22Rv1 (cell line): Measurements from ENCODE around the gene POLR3H.

Experiments
- H3K27ac ChIP-seq: fragments of 450-650 bp; 2 replicates; pipeline ENCODE4 v1.5.1; 2017
- ZFX ChIP-seq: fragments of 450-650 bp; IDR thresholded peaks from 2 replicates; pipeline ENCODE4 v1.6.1; 2017; ENCODE audit warnings: antibody characterized with exemption, borderline replicate concordance
- TF ChIP-seq, protein P1 (sequence below): fragments of 450-650 bp; IDR thresholded peaks from 2 replicates; pipeline ENCODE4 v1.5.1; 2017; ENCODE audit warnings: mild to moderate bottlenecking

Gene POLR3H

DNA sequence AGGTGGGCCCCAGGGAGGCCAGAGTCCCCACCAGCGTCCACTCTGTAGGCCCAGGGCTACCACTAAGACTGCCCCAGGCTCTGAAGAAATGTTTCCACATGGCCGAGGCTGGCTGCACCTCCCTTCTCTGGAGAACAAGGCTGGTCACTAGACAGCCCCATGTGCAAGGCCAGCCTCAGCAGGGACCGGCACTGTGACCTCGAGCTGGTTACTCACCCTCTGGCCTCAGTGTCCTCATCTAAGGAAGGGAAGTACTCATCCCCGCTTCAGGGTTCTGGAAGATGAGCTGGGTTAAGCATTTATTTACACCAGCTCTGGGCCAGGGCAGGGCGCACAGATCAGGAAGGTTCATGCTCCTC lies 35.7 kb upstream of the POLR3H start:
- TF ChIP-seq ZFX: no peak
- TF ChIP-seq, protein P1, sequence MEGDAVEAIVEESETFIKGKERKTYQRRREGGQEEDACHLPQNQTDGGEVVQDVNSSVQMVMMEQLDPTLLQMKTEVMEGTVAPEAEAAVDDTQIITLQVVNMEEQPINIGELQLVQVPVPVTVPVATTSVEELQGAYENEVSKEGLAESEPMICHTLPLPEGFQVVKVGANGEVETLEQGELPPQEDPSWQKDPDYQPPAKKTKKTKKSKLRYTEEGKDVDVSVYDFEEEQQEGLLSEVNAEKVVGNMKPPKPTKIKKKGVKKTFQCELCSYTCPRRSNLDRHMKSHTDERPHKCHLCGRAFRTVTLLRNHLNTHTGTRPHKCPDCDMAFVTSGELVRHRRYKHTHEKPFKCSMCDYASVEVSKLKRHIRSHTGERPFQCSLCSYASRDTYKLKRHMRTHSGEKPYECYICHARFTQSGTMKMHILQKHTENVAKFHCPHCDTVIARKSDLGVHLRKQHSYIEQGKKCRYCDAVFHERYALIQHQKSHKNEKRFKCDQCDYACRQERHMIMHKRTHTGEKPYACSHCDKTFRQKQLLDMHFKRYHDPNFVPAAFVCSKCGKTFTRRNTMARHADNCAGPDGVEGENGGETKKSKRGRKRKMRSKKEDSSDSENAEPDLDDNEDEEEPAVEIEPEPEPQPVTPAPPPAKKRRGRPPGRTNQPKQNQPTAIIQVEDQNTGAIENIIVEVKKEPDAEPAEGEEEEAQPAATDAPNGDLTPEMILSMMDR: no peak
- H3K27ac ChIP-seq: no peak overlapping the region

DNA sequence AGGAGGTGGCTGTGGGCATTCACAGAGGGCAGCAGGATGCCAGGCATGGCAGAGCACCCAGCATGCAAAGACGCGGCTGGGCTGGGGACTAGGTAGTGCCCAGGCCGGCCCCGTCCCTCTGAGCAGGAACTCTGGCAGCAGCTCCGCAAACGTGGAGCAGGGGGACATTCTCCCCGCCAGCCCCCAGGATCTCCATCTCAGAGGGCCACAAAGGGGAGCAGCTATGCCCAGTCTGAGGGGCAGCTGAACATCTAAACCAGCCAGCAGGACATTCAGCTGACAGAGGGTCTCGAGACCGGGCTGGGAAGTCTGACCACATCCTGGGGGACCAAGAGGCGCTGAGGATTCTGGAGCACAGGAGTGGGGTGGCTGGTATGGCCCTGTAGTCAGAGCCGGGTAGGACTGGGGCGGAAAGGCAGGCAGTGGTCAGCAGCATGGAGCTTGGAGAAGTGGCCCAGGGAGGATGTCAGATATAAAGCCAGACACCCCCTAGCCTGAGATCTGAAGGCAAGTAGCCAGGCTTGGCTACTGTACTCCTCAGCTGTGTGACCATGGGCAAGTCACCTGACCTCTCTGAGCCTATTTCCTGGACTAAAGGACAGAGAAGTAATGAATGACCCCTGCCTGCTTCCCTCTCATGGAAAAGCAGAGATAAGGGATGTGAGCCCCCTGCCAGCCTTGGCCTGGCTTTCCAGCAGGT lies 35.2 kb upstream of the POLR3H start:
- no peak for TF ChIP-seq ZFX
- TF ChIP-seq, protein P1: no peak
- no peak overlapping the region for H3K27ac ChIP-seq

DNA sequence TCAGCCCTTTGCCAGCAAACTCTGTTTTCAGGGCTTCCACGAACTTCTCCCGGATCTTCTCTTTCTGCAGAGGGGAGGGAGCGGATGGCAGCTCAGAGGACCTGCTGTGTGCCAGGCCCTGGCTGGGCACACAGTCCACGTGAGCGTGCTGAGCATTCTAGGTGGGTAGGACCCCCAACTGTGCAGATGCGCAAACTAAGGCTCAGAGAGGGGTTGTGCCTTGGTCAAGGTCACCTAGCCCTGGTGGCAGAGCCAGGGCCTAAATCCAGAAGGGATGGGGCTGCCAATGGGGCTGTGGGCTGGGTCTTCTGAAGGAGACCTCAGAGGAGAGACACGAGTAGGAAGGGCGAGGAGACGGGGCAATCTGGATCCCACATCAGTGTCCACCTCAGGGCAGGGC lies 34.5 kb upstream of the POLR3H start:
- no peak for TF ChIP-seq ZFX
- TF ChIP-seq, protein P1: no peak
- no peak overlapping the region for H3K27ac ChIP-seq

DNA sequence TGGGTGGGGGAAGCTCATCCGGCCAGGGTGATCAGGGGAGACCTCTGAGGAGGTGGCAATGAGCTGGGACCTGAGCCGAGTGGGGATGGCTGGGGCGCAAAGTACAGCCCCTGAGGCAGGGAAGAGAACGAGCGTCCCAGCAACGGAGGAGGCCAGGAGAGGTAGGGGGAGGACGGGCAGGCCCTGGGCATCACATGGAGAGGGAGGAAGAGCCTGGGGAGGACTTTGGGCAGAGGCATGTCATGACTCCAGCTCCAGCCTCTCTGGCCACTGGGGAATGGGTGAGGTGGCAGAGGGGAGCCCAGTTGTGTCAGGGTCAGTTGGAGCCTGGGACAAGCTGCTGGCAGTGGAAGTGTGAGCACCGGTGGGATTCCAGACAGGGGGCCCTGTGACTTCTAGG lies 33.8 kb upstream of the POLR3H start:
- H3K27ac ChIP-seq: no peak overlapping the region
- no peak for TF ChIP-seq ZFX
- TF ChIP-seq, protein P1: no peak

DNA sequence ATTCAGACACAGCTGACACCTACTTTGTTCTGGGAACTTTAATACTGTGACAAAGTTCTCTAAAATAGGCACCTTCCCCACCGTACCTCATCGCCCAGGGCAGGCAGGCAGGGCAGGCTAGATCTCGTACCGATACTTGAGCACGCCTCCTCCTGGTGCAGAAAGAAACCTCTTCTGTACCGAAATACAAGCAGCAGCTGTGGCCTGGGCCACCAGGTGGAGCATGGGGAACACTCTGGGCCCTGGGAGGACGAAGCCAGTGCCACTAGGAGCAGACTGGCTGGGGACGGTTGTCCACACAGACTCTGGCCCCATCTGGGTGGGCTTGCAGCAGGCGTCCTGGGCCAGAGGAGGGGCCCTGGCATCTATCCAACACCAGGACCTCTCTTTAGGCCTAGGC lies 32.6 kb upstream of the POLR3H start:
- no peak overlapping the region for H3K27ac ChIP-seq
- TF ChIP-seq ZFX: no peak
- TF ChIP-seq, protein P1: peak; percentile 70

DNA sequence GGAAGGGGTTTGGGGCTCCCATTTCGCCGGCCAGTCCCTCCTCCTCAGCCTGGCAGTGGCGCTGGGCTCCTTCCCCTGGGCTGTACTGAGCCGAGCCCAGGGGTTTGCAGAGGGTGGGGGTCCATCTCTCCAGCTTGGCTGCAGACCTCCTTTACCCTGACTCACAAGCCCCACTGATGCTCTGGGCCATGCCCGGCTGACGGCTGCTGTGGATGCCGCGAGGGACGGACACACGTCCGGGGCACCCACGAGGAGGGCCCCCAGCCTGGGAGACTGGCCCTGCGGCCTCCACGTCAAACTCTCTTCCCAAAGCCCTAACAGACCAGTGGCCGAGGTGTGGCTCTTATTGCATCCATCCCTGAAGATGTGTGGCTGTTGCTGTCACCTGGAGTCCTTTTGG lies 31.3 kb upstream of the POLR3H start:
- no peak for TF ChIP-seq ZFX
- TF ChIP-seq, protein P1: no peak

DNA sequence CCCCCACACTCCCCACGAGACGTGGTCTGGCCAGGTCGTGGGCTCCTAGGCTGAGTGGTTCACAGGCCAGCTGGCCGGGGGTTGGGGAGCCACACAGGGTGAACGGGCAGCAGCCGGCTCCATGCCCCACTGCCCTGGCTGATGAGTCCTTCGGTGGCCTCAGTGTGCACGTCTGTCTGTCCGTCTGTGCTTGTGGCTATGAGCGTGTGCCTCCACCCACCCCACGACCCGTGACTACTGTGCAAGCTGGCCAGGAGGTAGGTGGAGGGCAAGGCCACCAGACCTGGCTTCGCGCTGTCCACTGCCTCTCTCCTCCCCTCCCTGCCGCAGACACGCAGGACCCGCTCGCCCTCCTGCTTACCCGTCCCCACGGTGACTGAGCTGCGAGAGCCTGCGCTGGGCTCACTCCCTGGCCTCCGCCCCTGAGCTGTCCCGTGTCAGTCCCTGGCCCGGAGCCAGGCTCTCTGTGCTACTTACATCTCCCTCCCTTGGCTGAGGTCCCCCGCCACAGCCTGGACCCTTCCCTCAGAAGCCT lies 30.6 kb upstream of the POLR3H start:
- no peak overlapping the region for H3K27ac ChIP-seq
- TF ChIP-seq ZFX: no peak
- TF ChIP-seq, protein P1: no peak

More for the DNA sequence above, 31.3 kb upstream of the POLR3H start:
- H3K27ac ChIP-seq: no peak overlapping the region
